Parathyroid adenoma (tissue), 2 donors: ENCODE measurements around the gene LTC4S.

ENCODE experiments used
- H2AFZ ChIP-seq: fragments of 300-600 bp; sonication (generic); one replicate; pipeline ENCODE4 v1.7.0; 2017; ENCODE audit warnings: antibody characterized with exemption, mild to moderate bottlenecking
- H3K27ac ChIP-seq: fragments of 300-600 bp; sonication (generic); one replicate; pipeline ENCODE4 v1.7.0; 2017
- H3K27me3 ChIP-seq: fragments of 300-600 bp; sonication (generic); one replicate; pipeline ENCODE4 v1.7.0; 2017; ENCODE audit warnings: low read length; ENCODE audit not compliant: control insufficient read depth, insufficient read depth
- H3K36me3 ChIP-seq: fragments of 300-600 bp; sonication (generic); one replicate; pipeline ENCODE4 v1.7.0; 2017; ENCODE audit warnings: low read length; ENCODE audit not compliant: control insufficient read depth, insufficient read depth
- H3K4me1 ChIP-seq: fragments of 300-600 bp; sonication (generic); one replicate; pipeline ENCODE4 v1.7.0; 2017; ENCODE audit warnings: control low read depth
- H3K4me2 ChIP-seq: fragments of 300-600 bp; sonication (generic); one replicate; pipeline ENCODE4 v1.7.0; 2017; ENCODE audit warnings: low read length
- H3K4me3 ChIP-seq: fragments of 300-600 bp; sonication (generic); one replicate; pipeline ENCODE4 v1.7.0; 2017; ENCODE audit warnings: low read depth, low read length
- H3K79me2 ChIP-seq: fragments of 300-600 bp; sonication (generic); one replicate; pipeline ENCODE4 v1.7.0; 2017; ENCODE audit warnings: control low read depth
- H3K9ac ChIP-seq: fragments of 300-600 bp; sonication (generic); one replicate; pipeline ENCODE4 v1.7.0; 2017; ENCODE audit warnings: mild to moderate bottlenecking
- H3K9me3 ChIP-seq: fragments of 300-600 bp; sonication (generic); one replicate; pipeline ENCODE4 v1.7.0; 2017; ENCODE audit warnings: low read length; ENCODE audit not compliant: control insufficient read depth
- TF ChIP-seq, protein P1 (sequence below): fragments of 300-600 bp; sonication (generic); IDR thresholded peaks from one replicate; pipeline ENCODE4 v1.7.0; 2017; ENCODE audit warnings: antibody characterized with exemption, mild to moderate bottlenecking
- donor health status: primary hyperparathyroidism.

The LTC4S gene

DNA sequence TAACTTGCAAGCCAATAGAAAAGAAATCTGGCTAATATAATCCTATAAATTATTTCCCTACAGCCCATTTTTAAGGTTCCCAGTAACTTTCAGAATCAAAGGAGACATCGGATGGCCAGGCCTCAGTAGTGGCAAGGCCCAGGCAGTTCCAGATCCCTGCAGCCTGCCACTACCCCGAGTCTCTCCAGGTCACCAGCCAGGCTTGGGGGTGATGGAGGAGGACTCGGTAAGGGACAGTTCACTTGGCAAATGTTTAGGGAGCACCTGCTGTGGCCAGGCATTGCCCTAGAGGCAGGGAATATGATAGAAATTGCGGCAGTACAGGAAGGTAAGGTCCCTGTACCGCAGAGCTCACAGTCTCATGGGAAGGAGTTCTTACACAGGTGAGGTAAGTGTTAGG lies 15.2 kb upstream of the LTC4S start:
- no peak overlapping the region for H3K27ac ChIP-seq
- H3K27me3 ChIP-seq, result no peaks in the 10 kb centered on the region
- no peak overlapping the region for H3K4me2 ChIP-seq
- no peak overlapping the region for H3K4me3 ChIP-seq
- H3K9me3 ChIP-seq, result no peaks in the 10 kb centered on the region
- no peak overlapping the region for H2AFZ ChIP-seq
- H3K79me2 ChIP-seq, result peaks cover 16% of the 10 kb centered on the region
- peaks cover 6% of the 10 kb centered on the region for H3K4me1 ChIP-seq
- no peaks in the 10 kb centered on the region for H3K36me3 ChIP-seq
- TF ChIP-seq, protein P1, sequence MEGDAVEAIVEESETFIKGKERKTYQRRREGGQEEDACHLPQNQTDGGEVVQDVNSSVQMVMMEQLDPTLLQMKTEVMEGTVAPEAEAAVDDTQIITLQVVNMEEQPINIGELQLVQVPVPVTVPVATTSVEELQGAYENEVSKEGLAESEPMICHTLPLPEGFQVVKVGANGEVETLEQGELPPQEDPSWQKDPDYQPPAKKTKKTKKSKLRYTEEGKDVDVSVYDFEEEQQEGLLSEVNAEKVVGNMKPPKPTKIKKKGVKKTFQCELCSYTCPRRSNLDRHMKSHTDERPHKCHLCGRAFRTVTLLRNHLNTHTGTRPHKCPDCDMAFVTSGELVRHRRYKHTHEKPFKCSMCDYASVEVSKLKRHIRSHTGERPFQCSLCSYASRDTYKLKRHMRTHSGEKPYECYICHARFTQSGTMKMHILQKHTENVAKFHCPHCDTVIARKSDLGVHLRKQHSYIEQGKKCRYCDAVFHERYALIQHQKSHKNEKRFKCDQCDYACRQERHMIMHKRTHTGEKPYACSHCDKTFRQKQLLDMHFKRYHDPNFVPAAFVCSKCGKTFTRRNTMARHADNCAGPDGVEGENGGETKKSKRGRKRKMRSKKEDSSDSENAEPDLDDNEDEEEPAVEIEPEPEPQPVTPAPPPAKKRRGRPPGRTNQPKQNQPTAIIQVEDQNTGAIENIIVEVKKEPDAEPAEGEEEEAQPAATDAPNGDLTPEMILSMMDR, result no peak
- H3K9ac ChIP-seq, result no peak overlapping the region

GRCh38 chr5:179779826-179780225 lies 14.0 kb upstream of the LTC4S start:
- no peak overlapping the region for H3K27ac ChIP-seq
- no peak overlapping the region for H2AFZ ChIP-seq
- no peaks in the 10 kb centered on the region for H3K27me3 ChIP-seq
- H3K36me3 ChIP-seq, result no peaks in the 10 kb centered on the region
- peaks cover 7% of the 10 kb centered on the region for H3K79me2 ChIP-seq
- peaks cover 6% of the 10 kb centered on the region for H3K4me1 ChIP-seq
- H3K4me3 ChIP-seq, result no peak overlapping the region
- no peaks in the 10 kb centered on the region for H3K9me3 ChIP-seq
- no peak overlapping the region for H3K4me2 ChIP-seq
- TF ChIP-seq, protein P1, result no peak
- H3K9ac ChIP-seq, result no peak overlapping the region

DNA sequence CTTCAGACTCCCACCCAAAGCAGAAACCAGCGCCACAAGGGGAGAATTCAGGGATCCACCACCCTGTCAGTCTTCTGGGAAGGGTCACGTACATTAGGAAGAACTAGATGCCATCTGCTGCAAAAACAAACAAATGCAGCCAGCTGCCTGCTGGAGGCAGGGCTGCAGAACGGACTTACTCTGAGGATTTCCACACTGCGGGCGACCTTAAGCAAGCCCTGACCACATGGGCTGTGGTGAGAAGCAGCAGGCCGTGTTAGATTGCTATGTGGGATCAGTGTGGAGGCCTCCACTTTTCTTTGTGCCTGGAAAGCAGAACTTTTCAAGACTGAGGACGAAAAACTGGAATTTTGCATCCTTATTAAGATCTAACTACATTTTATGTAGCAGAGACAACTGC lies 13.4 kb upstream of the LTC4S start:
- H3K27ac ChIP-seq, result no peak overlapping the region
- H3K4me3 ChIP-seq, result no peak overlapping the region
- H3K4me2 ChIP-seq, result no peak overlapping the region
- TF ChIP-seq, protein P1, result no peak
- no peak overlapping the region for H3K9ac ChIP-seq
- H3K9me3 ChIP-seq, result no peaks in the 10 kb centered on the region
- H3K79me2 ChIP-seq, result peaks cover 6% of the 10 kb centered on the region
- H3K27me3 ChIP-seq, result no peaks in the 10 kb centered on the region
- H2AFZ ChIP-seq, result no peak overlapping the region
- H3K4me1 ChIP-seq, result peaks cover 6% of the 10 kb centered on the region
- H3K36me3 ChIP-seq, result no peaks in the 10 kb centered on the region

GRCh38 chr5:179781846-179782245 lies 11.9 kb upstream of the LTC4S start:
- H2AFZ ChIP-seq, result no peak overlapping the region
- H3K36me3 ChIP-seq, result no peaks in the 10 kb centered on the region
- H3K27ac ChIP-seq, result no peak overlapping the region
- no peak overlapping the region for H3K4me2 ChIP-seq
- no peaks in the 10 kb centered on the region for H3K9me3 ChIP-seq
- peaks cover 6% of the 10 kb centered on the region for H3K4me1 ChIP-seq
- no peaks in the 10 kb centered on the region for H3K27me3 ChIP-seq
- no peaks in the 10 kb centered on the region for H3K79me2 ChIP-seq
- no peak overlapping the region for H3K9ac ChIP-seq
- H3K4me3 ChIP-seq, result no peak overlapping the region
- TF ChIP-seq, protein P1, result no peak

DNA sequence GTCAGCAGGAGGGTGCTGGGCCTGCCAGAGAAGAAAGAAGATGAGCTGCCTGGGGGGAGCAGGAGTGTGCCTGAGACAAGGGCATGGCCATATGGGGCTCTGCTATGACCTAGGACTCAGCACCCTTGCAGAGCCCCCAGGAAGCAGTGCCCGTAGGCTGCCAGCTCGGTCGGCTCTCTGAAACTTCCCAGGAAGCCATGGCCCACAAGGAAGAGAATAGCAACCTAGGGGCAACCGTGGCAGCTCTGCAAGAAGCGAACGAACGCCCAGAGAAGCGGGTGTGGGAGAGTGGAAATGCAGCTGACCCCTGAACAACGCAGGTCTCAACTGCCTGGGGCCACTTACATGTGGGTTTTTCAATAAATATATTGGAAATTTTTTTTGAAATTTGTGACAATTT lies 10.7 kb upstream of the LTC4S start:
- TF ChIP-seq, protein P1, result no peak
- no peaks in the 10 kb centered on the region for H3K36me3 ChIP-seq
- no peaks in the 10 kb centered on the region for H3K79me2 ChIP-seq
- H3K9me3 ChIP-seq, result no peaks in the 10 kb centered on the region
- no peak overlapping the region for H3K4me3 ChIP-seq
- H2AFZ ChIP-seq, result no peak overlapping the region
- H3K4me1 ChIP-seq, result peaks cover under 1% of the 10 kb centered on the region
- no peaks in the 10 kb centered on the region for H3K27me3 ChIP-seq
- H3K27ac ChIP-seq, result no peak overlapping the region
- H3K4me2 ChIP-seq, result no peak overlapping the region
- H3K9ac ChIP-seq, result no peak overlapping the region
